GM04504 (cell line): ENCODE results near the gene CALN1.
"Not testable (repeated sequence)": the region's sequence is repeated elsewhere in the genome, so short reads cannot be mapped to it uniquely, and the experiment has no call there.

Experiments used
- DNase-seq: peaks from one replicate; pipeline ENCODE4 v3.0.0-alpha.2; 2012; ENCODE audit warnings: low read depth

Gene CALN1

DNA sequence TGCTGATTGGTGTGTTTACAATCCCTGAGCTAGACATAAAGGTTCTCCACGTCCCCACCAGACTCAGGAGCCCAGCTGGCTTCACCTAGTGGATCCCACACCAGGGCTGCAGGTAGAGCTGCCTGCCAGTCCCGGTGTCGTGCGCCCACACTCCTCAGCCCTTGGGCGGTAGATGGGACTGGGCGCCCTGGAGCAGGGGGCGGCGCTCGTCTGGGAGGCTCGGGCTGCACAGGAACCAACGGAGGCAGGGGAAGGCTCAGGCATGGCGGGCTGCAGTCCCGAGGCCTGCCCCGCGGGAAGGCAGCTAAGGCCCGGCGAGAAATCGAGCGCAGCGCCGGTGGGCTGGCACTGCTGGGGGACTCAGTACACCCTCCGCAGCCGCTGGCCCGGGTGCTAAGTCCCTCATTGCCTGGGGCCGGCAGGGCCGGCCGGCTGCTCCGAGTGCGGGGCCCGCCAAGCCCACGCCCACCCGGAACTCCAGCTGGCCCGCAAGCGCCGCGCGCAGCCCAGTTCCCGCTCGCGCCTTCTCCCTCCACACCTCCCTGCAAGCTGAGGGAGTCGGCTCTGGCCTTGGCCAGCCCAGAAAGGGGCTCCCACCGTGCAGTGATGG is 674.1 kb downstream of the CALN1 start:
- not testable (repeated sequence) for DNase-seq

GRCh38 chr7:71735961-71736556 is 676.1 kb downstream of the CALN1 start:
- DNase-seq: peak; percentile 24

GRCh38 chr7:71733107-71733870 is 678.8 kb downstream of the CALN1 start:
- DNase-seq: peak; percentile 17

DNA sequence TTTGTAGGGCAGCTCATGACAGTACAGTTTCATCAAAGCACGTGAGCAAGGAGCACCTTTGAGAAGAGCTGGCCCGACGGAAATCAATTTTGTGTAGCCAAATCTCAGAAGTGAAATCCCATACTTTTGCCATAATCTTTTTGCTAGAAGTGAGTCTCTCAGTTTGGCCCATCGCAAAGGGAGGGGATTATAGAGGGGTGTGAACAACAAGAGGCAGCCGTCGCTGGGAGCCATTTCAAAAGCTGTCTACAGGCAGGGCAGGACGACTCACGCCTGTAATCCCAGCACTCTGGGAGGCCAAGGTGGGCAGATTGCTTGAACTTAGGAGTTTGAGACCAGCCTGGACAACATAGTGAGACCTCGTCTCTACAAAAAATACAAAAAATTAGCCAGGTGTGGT is 680.4 kb downstream of the CALN1 start:
- no peak for DNase-seq
